VCaP (cell line): ENCODE results near the gene BSG.

Experiments
- H3K27ac ChIP-seq: fragments of 450-650 bp; 2 replicates; pipeline ENCODE4 v1.5.1; 2017
- CTCF ChIP-seq: fragments of 450-650 bp; conservative IDR thresholded peaks from 2 replicates; pipeline ENCODE4 v1.5.1; 2017; ENCODE audit warnings: mild to moderate bottlenecking, moderate library complexity

BSG gene

GRCh38 chr19:592101-592500, 19.7 kb downstream of the BSG start:
- no peak overlapping the region for H3K27ac ChIP-seq
- no peak for TF ChIP-seq CTCF

GRCh38 chr19:593055-593454, 20.7 kb downstream of the BSG start:
- H3K27ac ChIP-seq: no peak overlapping the region
- no peak for TF ChIP-seq CTCF

GRCh38 chr19:593505-593904, 21.1 kb downstream of the BSG start:
- no peak overlapping the region for H3K27ac ChIP-seq
- TF ChIP-seq CTCF: no peak

- H3K27ac ChIP-seq: no peak overlapping the region
- TF ChIP-seq CTCF: no peak
Observed at GRCh38 chr19:594265-594870, 22.0 kb downstream of the BSG start.

- no peak overlapping the region for H3K27ac ChIP-seq
- TF ChIP-seq CTCF: no peak
Observed at GRCh38 chr19:595326-596262, 23.2 kb downstream of the BSG start.

GRCh38 chr19:596263-596655, 23.9 kb downstream of the BSG start:
- no peak overlapping the region for H3K27ac ChIP-seq
- no peak for TF ChIP-seq CTCF

GRCh38 chr19:597406-598315, 25.3 kb downstream of the BSG start:
- TF ChIP-seq CTCF: no peak
- H3K27ac ChIP-seq: no peak overlapping the region
